Esophagus squamous epithelium (tissue), 5 donors: ENCODE measurements around the gene ZNF789. TPM values are rescaled to one million over a fixed set of nuclear protein-coding genes. Genes with fewer than 3 reads are reported as not detected.

Source experiments
- DNase-seq: peaks from one replicate; lab custom pipeline; 2025; lab: John Stamatoyannopoulos, UW
- H3K27ac ChIP-seq, 4 donors: fragments of 200-600 bp; sonication (generic); one replicate each; pipeline ENCODE4 v1.5.1; 2016 to 2019; ENCODE audit warnings: mild to moderate bottlenecking in 1 of 4
- H3K27me3 ChIP-seq, 4 donors: fragments of 200-600 bp; sonication (generic); 1 replicate in 3 of 4; 2 replicates in 1 of 4; pipeline versions ENCODE4 v1.5.1 to v1.6.0; 2017 to 2021; ENCODE audit warnings: antibody characterized with exemption in 1 of 4
- H3K36me3 ChIP-seq, 3 donors: fragments of 200-600 bp; sonication (generic); one replicate each; pipeline ENCODE4 v1.5.1; 2016 to 2019
- H3K4me1 ChIP-seq, 3 donors: fragments of 200-600 bp; sonication (generic); one replicate each; pipeline ENCODE4 v1.5.1; 2017 to 2019
- H3K4me3 ChIP-seq, 4 donors: fragments of 200-600 bp; sonication (generic); 1 replicate in 3 of 4; 2 replicates in 1 of 4; pipeline ENCODE4 v1.5.1; 2016 to 2019; ENCODE audit warnings: mild to moderate bottlenecking in 2 of 4, moderate library complexity in 1 of 4
- H3K9me3 ChIP-seq, 3 donors: fragments of 200-600 bp; sonication (generic); one replicate each; pipeline ENCODE4 v1.5.1; 2016 to 2019
- CTCF ChIP-seq, 6 experiments: fragments of 450-650 bp in 4 of 6; fragments of 200-600 bp in 2 of 6; sonication (generic) in 2 of 6; IDR thresholded peaks; one replicate each; pipeline ENCODE4 v1.5.1; 2016 to 2019; ENCODE audit warnings: antibody characterized with exemption in 6 of 6, mild to moderate bottlenecking in 4 of 6, moderate library complexity in 4 of 6
- POLR2A ChIP-seq, 4 donors: fragments of 450-650 bp; IDR thresholded peaks; one replicate each; pipeline ENCODE4 v1.6.1; 2017; ENCODE audit warnings: antibody characterized with exemption in 4 of 4, mild to moderate bottlenecking in 4 of 4, moderate library complexity in 3 of 4
- WGBS, 2 donors: methylation state at CpG; one replicate each; pipeline ENCODE4 v1.1.5; 2018; 5-methylcytosine and 5-hydroxymethylcytosine counted together
- intact Hi-C: fragments of 100-400 bp; cut with DNase I; formaldehyde crosslinking; loops from one replicate; pipeline ENCODE4 v1.15.0; 2022
- total RNA-seq, 4 donors: library from RNA; depleted of rRNA; stranded (reverse); fragments of >200 nt; gene quantifications; one replicate each; pipeline ENCODE4 v1.1.0, GENCODE V29; 2016
- donor health status: DM: yes; HTN: yes; CAD: no.

The ZNF789 gene
- total RNA-seq, 4 donors from 2014 or later, result 2.5 to 8.6 (median 5.3) TPM

- H3K27me3 ChIP-seq, result no peaks in the 10 kb centered on the region
- no peak for DNase-seq
- H3K4me1 ChIP-seq, result no peaks in the 10 kb centered on the region
- H3K4me3 ChIP-seq, result no peak overlapping the region
- TF ChIP-seq CTCF (IDR thresholded peaks at IDR 0.05) (no peak), POLR2A (IDR thresholded peaks at IDR 0.05) (no peak)
- 80 to 83% methylated on average over 1 of the region's 1 CpG for WGBS, 2 donors
- H3K36me3 ChIP-seq, result peaks cover 4 to 100% (median 26%) of the 10 kb centered on the region in 3 donors
- H3K9me3 ChIP-seq, result no peaks in the 10 kb centered on the region
- intact Hi-C loops, result no loop called here
- H3K27ac ChIP-seq, result no peak overlapping the region
These were observed 41.4 kb downstream of the ZNF789 start for GRCh38 chr7:99514050-99514449.

DNA sequence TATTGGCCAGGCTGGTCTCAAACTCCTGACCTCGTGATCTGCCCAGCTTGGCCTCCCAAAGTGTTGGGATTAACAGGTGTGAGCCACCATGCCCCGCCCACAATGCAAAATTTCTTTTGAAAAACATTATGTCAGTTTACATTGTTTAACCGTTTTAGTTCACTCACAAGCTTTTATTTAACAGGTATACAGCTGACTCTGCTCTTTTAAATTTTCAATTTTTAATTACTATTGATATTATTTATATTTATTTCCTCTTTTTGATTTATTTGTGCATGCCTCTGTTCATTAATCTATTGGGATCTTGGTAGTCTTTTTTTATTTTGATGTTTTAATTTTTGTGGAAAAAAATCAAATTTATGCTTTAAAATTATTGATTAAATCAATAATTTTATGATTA, 48.7 kb downstream of the ZNF789 start:
- Histone ChIP-seq H3K4me3 (no peak overlapping the region), H3K27me3 (no peaks in the 10 kb centered on the region), H3K36me3 (peaks cover 5 to 98% (median 24%) of the 10 kb centered on the region in 3 donors), H3K4me1 (no peaks in the 10 kb centered on the region), H3K9me3 (no peaks in the 10 kb centered on the region), H3K27ac (no peak overlapping the region)
- TF ChIP-seq POLR2A (IDR thresholded peaks at IDR 0.05) (no peak), CTCF (IDR thresholded peaks at IDR 0.05) (no peak)
- WGBS, 2 donors, result 88 to 90% methylated on average over 3 of the region's 3 CpGs
- intact Hi-C loops, result no loop called here
- DNase-seq, result no peak

DNA sequence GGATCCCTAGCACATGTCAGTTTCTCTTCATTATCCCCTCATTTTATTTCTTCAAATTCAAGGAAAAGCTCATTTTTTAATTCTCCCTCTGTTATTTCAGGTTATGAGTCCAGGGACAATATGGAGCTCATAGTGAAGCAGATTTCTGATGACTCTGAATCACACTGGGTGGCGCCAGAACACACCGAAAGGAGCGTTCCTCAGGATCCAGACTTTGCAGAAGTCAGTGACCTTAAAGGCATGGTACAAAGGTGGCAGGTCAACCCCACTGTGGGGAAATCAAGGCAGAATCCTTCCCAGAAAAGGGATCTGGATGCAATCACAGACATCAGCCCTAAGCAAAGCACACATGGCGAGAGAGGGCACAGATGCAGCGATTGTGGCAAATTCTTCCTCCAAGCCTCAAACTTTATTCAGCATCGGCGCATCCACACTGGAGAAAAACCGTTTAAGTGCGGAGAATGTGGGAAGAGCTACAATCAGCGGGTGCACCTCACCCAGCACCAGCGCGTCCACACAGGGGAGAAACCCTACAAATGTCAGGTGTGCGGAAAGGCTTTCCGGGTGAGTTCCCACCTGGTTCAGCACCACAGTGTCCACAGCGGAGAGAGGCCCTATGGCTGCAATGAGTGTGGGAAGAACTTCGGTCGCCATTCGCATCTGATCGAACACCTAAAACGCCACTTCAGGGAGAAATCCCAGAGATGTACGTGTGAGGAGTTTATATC, 53.2 kb downstream of the ZNF789 start:
- TF ChIP-seq POLR2A (IDR thresholded peaks at IDR 0.05), result no peak
- TF ChIP-seq CTCF (IDR thresholded peaks at IDR 0.05), result peak in 3 of 6 experiments; percentile 10 to 51 (median 13)
- Histone ChIP-seq H3K4me1 (no peaks in the 10 kb centered on the region), H3K27ac (no peak overlapping the region), H3K27me3 (no peaks in the 10 kb centered on the region), H3K4me3 (no peak overlapping the region), H3K36me3 (peaks cover 9 to 98% (median 32%) of the 10 kb centered on the region in 3 donors), H3K9me3 (peaks cover 3 to 22% (median 22%) of the 10 kb centered on the region in 3 donors)
- no peak for DNase-seq
- 92 to 94% methylated on average over 20 to 21 of the region's 21 CpGs for WGBS, 2 donors
- intact Hi-C loops, result no loop called here

- peaks cover 18 to 75% (median 28%) of the 10 kb centered on the region in 3 donors for H3K36me3 ChIP-seq
- TF ChIP-seq CTCF (IDR thresholded peaks at IDR 0.05) (no peak), POLR2A (IDR thresholded peaks at IDR 0.05) (no peak)
These were observed 58.7 kb downstream of the ZNF789 start for GRCh38 chr7:99531354-99531765.

DNA sequence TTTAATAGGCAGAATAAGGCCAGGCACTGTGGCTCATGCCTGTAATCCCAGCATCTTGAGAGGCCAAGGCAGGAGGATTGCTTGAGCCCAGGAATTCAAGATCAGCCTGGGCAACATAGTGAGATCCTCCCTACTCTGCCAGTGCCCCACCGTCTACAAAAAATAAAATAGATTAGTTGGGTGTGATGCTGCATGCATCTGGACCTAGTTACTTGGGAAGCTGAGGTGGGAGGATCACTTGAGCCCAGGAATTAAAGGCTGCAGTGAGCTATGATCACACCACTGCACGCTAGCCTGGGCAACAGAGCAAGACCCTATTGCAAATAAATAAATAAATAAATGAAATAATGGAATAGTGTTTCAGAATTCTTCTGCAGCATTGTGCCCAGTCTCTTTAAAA, 63.0 kb downstream of the ZNF789 start:
- H3K27ac ChIP-seq, result no peak overlapping the region
- DNase-seq, result no peak
- H3K9me3 ChIP-seq, result peaks cover 6 to 78% (median 37%) of the 10 kb centered on the region in 3 donors
- TF ChIP-seq POLR2A (IDR thresholded peaks at IDR 0.05) (no peak), CTCF (IDR thresholded peaks at IDR 0.05) (no peak)
- H3K4me1 ChIP-seq, result no peaks in the 10 kb centered on the region
- WGBS, 2 donors, result 96 to 100% methylated on average over 2 of the region's 2 CpGs
- peaks cover 7 to 31% (median 15%) of the 10 kb centered on the region in 3 donors for H3K36me3 ChIP-seq
- no peaks in the 10 kb centered on the region for H3K27me3 ChIP-seq
- no peak overlapping the region for H3K4me3 ChIP-seq
- intact Hi-C loops, result no loop called here

More at GRCh38 chr7:99531354-99531765, 58.7 kb downstream of the ZNF789 start:
- intact Hi-C loops, result no loop called here
- 92% methylated on average over 12 of the region's 12 CpGs for WGBS, 2 donors
- H3K4me1 ChIP-seq, result no peaks in the 10 kb centered on the region
- DNase-seq, result no peak
- no peak overlapping the region for H3K27ac ChIP-seq
- peak overlapping the region in 1 of 4 donors; percentile 36 for H3K4me3 ChIP-seq
- no peaks in the 10 kb centered on the region for H3K27me3 ChIP-seq
- peaks cover 7 to 72% (median 47%) of the 10 kb centered on the region in 3 donors for H3K9me3 ChIP-seq
